Measurements from ENCODE around the gene RANGAP1. TPM values are rescaled to one million over a fixed set of nuclear protein-coding genes. Genes with fewer than 3 reads are reported as not detected.

RANGAP1 gene, protein sequence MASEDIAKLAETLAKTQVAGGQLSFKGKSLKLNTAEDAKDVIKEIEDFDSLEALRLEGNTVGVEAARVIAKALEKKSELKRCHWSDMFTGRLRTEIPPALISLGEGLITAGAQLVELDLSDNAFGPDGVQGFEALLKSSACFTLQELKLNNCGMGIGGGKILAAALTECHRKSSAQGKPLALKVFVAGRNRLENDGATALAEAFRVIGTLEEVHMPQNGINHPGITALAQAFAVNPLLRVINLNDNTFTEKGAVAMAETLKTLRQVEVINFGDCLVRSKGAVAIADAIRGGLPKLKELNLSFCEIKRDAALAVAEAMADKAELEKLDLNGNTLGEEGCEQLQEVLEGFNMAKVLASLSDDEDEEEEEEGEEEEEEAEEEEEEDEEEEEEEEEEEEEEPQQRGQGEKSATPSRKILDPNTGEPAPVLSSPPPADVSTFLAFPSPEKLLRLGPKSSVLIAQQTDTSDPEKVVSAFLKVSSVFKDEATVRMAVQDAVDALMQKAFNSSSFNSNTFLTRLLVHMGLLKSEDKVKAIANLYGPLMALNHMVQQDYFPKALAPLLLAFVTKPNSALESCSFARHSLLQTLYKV
- total RNA-seq = 121 and 144 TPM in 2 replicates

DNA sequence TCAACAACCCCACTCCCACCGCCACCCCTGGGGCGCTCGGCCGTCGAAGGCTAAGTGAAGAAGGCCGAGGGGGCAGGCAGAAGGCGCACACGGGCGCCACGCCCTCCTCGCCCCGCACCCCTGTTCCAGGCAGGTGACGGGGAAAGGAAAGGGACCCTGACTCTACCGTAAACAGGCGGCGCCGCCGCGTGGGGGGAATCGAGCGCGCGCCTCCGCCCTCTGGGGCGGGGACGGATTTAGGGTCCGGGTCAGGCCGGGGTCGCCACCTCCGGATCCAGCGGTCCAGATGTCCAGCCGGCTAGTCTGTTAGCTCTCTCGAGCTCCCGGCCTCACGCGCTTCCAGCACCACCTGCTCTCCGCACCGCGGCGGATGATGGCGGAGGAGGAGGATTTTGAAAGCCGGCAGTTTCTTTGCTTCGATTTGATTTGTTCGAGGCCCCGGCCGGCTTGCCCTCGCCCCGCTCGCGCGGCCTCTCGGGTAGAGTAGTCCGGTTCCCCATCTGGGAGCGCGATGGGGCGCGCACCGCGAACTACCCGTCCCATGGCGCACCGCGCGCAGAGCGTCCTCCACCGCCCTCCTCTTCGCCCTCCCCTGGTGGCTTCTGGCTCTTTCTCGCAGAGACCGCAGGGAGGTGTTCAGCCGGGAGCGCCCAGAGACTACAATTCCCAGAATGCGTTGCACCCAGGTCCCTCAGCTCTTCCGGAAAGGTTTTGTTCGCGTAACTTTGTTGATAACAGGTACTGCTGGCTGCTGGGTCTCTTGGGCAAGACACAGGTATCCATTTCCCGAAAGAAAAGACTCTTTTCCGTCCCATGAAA lies at the start of gene RANGAP1:
Gene RANGAP1 (minus strand): TSS at position 368 of the 819 bp plus-strand sequence. CDS start 5,143 bp downstream, outside the sequence.

DNA sequence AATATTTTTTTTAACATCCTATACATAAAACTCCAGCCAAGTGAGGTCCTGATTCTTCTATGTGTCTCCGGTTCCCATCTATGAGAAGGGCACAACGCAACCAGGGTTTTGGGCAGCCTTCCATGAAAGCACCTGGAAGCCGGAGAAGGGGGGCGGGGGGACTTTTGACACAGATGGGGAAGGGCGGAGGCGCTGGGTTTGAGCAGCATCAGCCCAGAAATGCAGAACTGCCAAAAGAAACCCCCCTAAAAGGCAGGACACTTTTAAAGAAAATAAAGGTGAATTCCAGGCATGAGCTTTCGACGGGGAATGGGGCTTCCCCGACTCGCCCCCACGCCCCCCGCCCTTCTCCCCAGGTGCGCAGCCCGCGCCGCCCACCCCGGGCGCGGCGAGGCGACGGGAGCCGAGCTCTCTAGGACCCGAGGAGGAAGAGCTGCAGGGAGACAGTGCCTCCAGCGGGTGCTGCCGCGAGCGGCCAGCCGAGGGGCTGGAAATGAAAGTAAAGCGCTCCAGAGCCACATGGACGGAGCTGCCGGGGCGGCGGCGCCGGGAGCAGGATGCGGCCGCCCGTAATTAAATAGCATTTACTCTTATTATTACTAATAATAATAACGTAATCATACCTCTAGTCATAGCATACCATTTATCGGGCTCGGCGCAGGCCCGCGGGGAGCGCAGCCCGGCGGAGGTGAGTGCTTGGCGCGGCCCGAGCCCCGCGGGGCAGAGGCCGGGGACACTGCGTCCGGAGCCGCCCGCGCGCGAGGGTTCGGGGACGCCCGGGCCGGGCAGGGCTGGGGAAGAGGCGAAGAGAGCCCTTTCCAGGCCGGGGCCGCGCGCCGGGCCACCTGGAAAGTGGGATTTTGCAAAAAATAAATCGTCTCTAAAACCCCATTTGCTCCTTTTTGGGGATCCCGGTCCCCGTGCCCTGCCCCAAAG lies 15.4 kb upstream of the RANGAP1 start, which contains the start of gene ZC3H7B:
Gene ZC3H7B (plus strand): TSS at position 441 of the 936 bp plus-strand sequence. CDS start 19,136 bp downstream, outside the sequence.

DNA sequence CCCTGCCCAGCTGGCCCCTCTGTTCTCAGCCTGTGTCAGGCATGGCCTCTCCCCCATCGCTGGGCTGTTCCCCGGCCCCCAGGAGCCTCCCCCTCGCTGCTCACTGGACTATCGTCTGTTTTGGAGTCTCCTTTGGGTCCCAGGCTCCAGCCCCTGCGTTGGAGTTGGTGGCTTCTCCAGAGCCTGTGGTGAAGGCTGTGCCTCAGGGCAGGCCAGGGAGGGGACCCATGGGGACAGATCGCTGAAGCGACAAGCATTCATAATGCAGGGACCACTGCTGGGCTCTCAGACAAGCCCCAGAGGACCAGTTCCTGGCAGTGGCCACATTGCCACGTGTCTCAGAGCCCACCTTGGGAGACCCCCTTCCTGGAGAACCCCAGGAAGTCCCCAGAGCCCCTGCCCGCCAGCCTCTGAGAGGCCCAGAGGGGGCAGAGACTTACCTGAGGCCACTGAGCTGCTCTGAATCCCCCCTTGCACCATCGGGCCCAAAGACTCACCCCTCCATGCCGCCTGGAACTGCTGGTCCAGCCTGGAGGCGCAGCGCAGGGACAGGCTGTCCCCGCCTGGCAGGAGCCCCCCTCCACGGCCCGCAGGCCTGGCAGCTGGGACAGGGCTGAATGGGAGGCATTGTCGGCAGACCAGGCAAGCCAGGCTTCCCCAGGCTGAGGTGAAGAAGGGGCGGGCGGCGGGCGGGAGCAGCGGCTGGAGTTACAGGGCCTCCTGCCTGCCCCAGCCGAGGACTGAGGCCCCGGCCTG lies 45.4 kb downstream of the RANGAP1 start, which contains the start of gene CHADL:
Gene CHADL (minus strand): TSS at position 555 of the 756 bp plus-strand sequence. CDS start 50 bp downstream, at position 505.

GRCh38 chr22:41204992-41205900 lies 80.7 kb downstream of the RANGAP1 start, which contains the start of gene L3MBTL2:
L3MBTL2 (plus strand) TSS chr22:41205312; CDS start chr22:41205363, 51 bp downstream.

Other genes starting within 250 kb of the RANGAP1 start
- gene EP300, start 193.6 kb downstream of the RANGAP1 start, total RNA-seq = 12.4 and 17.2 TPM in 2 replicates
- 25.9 and 28.7 TPM in 2 replicates for gene L3MBTL2, start 80.9 kb downstream of the RANGAP1 start, total RNA-seq
- 0.29 and 0.89 TPM in 2 replicates for gene CHADL, start 45.3 kb downstream of the RANGAP1 start, total RNA-seq
- gene ZC3H7B, start 15.3 kb upstream of the RANGAP1 start, total RNA-seq = 49.3 and 51.6 TPM in 2 replicates
- 10.8 and 16.7 TPM in 2 replicates for gene TEF, start 95.8 kb upstream of the RANGAP1 start, total RNA-seq
- 27.1 and 36.6 TPM in 2 replicates for gene TOB2, start 160.6 kb upstream of the RANGAP1 start, total RNA-seq
- gene PHF5A, start 182.5 kb upstream of the RANGAP1 start, total RNA-seq = 47.5 and 55.6 TPM in 2 replicates
- 103 and 109 TPM in 2 replicates for gene ACO2, start 182.9 kb upstream of the RANGAP1 start, total RNA-seq

Measured in myometrial cell (primary cell).